ENCODE results near the gene ERP27.

DNA sequence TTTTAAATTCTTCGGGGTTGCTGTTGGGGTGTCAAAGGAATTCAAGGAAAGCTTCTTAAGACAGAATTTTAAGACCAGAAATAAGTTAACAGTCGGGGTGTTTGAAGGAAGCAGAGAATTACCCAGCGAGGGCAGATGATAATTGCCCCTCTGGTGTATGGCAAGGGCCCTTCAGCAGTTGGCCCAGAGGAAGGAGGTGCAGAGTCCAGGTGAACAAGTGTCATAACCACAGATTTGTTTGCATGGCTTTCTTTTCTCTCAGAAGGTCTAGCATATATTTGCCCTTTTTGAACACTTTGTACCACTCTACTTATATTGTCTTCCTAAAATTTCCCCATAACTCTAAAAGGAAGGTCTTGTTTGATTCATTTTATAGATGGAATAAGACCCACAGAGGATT lies 36.3 kb upstream of the ERP27 start:
- TF ChIP-seq EZH2 (IDR thresholded peaks at IDR 0.05; ENCODE audit: low read length, missing control alignments): no peak
- TF ChIP-seq, protein P1, sequence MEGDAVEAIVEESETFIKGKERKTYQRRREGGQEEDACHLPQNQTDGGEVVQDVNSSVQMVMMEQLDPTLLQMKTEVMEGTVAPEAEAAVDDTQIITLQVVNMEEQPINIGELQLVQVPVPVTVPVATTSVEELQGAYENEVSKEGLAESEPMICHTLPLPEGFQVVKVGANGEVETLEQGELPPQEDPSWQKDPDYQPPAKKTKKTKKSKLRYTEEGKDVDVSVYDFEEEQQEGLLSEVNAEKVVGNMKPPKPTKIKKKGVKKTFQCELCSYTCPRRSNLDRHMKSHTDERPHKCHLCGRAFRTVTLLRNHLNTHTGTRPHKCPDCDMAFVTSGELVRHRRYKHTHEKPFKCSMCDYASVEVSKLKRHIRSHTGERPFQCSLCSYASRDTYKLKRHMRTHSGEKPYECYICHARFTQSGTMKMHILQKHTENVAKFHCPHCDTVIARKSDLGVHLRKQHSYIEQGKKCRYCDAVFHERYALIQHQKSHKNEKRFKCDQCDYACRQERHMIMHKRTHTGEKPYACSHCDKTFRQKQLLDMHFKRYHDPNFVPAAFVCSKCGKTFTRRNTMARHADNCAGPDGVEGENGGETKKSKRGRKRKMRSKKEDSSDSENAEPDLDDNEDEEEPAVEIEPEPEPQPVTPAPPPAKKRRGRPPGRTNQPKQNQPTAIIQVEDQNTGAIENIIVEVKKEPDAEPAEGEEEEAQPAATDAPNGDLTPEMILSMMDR (conservative IDR thresholded peaks at IDR 0.05 in 1 of 2, IDR thresholded peaks at IDR 0.05 in 1 of 2; ENCODE audit: low read depth in 1 of 2, low read length in 2 of 2): no peak

Measured in fibroblast of lung (primary cell).